Lower leg skin (tissue), 4 donors: Measurements from ENCODE around the gene PPP4R3C. TPM values are rescaled to one million over a fixed set of nuclear protein-coding genes. Genes with fewer than 3 reads are reported as not detected.
"Not testable (repeated sequence)": the region's sequence is repeated elsewhere in the genome, so short reads cannot be mapped to it uniquely, and the experiment has no call there.

Source experiments
- DNase-seq, 2 donors: peaks; one replicate each; pipeline ENCODE4 v3.0.0-alpha.2; 2019; ENCODE audit warnings: low spot score in 2 of 2
- H3K4me3 ChIP-seq: fragments of 200-600 bp; sonication (generic); 2 replicates; pipeline ENCODE4 v1.5.1; 2017; ENCODE audit warnings: mild to moderate bottlenecking, low read depth; ENCODE audit not compliant: poor library complexity, severe bottlenecking
- CTCF ChIP-seq, 3 donors: fragments of 450-650 bp; IDR thresholded peaks; one replicate each; pipeline ENCODE4 v1.5.1; 2016; ENCODE audit warnings: antibody characterized with exemption in 3 of 3, mild to moderate bottlenecking in 3 of 3, moderate library complexity in 2 of 3
- POLR2A ChIP-seq, 2 donors: fragments of 450-650 bp; IDR thresholded peaks; one replicate each; pipeline ENCODE4 v1.6.1; 2016 to 2017; ENCODE audit warnings: antibody characterized with exemption in 2 of 2, mild to moderate bottlenecking in 1 of 2, moderate library complexity in 1 of 2
- WGBS, 2 donors: methylation state at CpG; one replicate each; pipeline ENCODE4 v1.1.5; 2018; 5-methylcytosine and 5-hydroxymethylcytosine counted together
- intact Hi-C: fragments of 100-400 bp; cut with DNase I; formaldehyde crosslinking; loops from one replicate; pipeline ENCODE4 v1.15.0; 2023; ENCODE audit warnings: low total_unique reads
- total RNA-seq, 4 donors: library from RNA; depleted of rRNA; stranded (reverse); fragments of >200 nt; gene quantifications; one replicate each; pipeline ENCODE4 v1.1.0, GENCODE V29; 2016

Gene PPP4R3C
- total RNA-seq: not detected

GRCh38 chrX:27463187-27463586 lies at the start of gene PPP4R3C:
PPP4R3C (minus strand) TSS chrX:27463341; CDS start chrX:27463296, 45 bp downstream.
- intact Hi-C loops: no loop called here
- DNase-seq: no peak
- H3K4me3 ChIP-seq: no peak within 1 kb of the TSS
- WGBS, 2 donors: 88 to 96% methylated on average over 13 to 14 of the region's 14 CpGs
- TF ChIP-seq CTCF (IDR thresholded peaks at IDR 0.05): no peak
- TF ChIP-seq POLR2A (IDR thresholded peaks at IDR 0.05): no peak

- TF ChIP-seq CTCF (IDR thresholded peaks at IDR 0.05) (no peak), POLR2A (IDR thresholded peaks at IDR 0.05) (no peak)
- 73 to 81% methylated on average over 4 of the region's 4 CpGs for WGBS, 2 donors
- H3K4me3 ChIP-seq: no peak overlapping the region
- no peak for DNase-seq
- intact Hi-C loops: no loop called here
These were observed 28.3 kb upstream of the PPP4R3C start for GRCh38 chrX:27491397-27491796.

DNA sequence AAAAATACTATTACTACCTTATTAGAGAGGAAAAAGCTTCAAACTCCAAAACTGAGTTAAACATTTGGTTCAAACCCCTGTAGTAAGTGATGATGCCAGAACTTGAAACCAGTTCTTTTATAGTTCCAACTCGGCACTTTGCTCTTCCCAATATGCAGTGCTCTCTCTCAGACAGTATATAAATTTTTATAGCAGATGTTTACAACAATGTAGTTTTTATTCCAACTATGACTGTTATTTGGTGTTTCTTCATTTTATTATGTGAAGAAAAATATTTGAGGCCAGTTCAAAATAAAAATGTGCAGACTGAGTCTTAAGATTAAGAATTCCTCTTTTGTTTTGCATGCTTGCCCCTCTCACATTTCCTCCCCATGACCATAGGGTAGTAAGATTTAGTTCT lies 2.9 kb upstream of the PPP4R3C start:
- 37 to 55% methylated on average over 1 of the region's 1 CpG for WGBS, 2 donors
- TF ChIP-seq POLR2A (IDR thresholded peaks at IDR 0.05) (no peak), CTCF (IDR thresholded peaks at IDR 0.05) (no peak)
- no peak overlapping the region for H3K4me3 ChIP-seq
- intact Hi-C loops: no loop called here
- no peak for DNase-seq

GRCh38 chrX:27465036-27465435 lies 1.9 kb upstream of the PPP4R3C start:
- intact Hi-C loops: no loop called here
- no peak overlapping the region for H3K4me3 ChIP-seq
- TF ChIP-seq POLR2A (IDR thresholded peaks at IDR 0.05) (no peak), CTCF (IDR thresholded peaks at IDR 0.05) (no peak)
- DNase-seq: no peak

GRCh38 chrX:27459129-27459528 lies 4.0 kb downstream of the PPP4R3C start:
- DNase-seq, intact Hi-C loops, H3K4me3 ChIP-seq: not testable (repeated sequence)
- WGBS, 2 donors: 76% methylated on average over 5 of the region's 5 CpGs

GRCh38 chrX:27458544-27458943 lies 4.6 kb downstream of the PPP4R3C start:
- intact Hi-C loops, H3K4me3 ChIP-seq, DNase-seq: not testable (repeated sequence)
- WGBS, 2 donors: 91% methylated on average over 27 of the region's 30 CpGs; no CpG with 5 or more reads in 1 of the 2 donors

- TF ChIP-seq CTCF (IDR thresholded peaks at IDR 0.05) (no peak), POLR2A (IDR thresholded peaks at IDR 0.05) (no peak)
- no peak for DNase-seq
- no peak overlapping the region for H3K4me3 ChIP-seq
- intact Hi-C loops: no loop called here
These were observed 11.8 kb downstream of the PPP4R3C start for GRCh38 chrX:27451324-27451723.
